ENCODE data around the gene OR6N1. TPM values are rescaled to one million over a fixed set of nuclear protein-coding genes. Genes with fewer than 3 reads are reported as not detected.

Gene OR6N1
- total RNA-seq, 3 donors from 2014 or later = not detected

GRCh38 chr1:158800526-158800925 is 28.5 kb upstream of the OR6N1 start:
- Histone ChIP-seq H3K27me3 (peaks cover 0 to 7% of the 10 kb centered on the region in 2 donors), H3K4me1 (no peaks in the 10 kb centered on the region), H3K27ac (no peak overlapping the region), H3K36me3 (no peaks in the 10 kb centered on the region), H3K4me3 (no peak overlapping the region), H3K9me3 (no peaks in the 10 kb centered on the region)
- intact Hi-C loops (cut with DNase I; ENCODE audit: low total_unique reads) = no loop called here
- TF ChIP-seq POLR2AphosphoS5 (IDR thresholded peaks at IDR 0.05) = no peak
- DNase-seq (ENCODE audit: low spot score in 2 of 2) = no peak

GRCh38 chr1:158799689-158800088 is 27.7 kb upstream of the OR6N1 start:
- DNase-seq (ENCODE audit: low spot score in 2 of 2) = no peak
- no peak overlapping the region for H3K27ac ChIP-seq
- H3K36me3 ChIP-seq = no peaks in the 10 kb centered on the region
- no peaks in the 10 kb centered on the region for H3K4me1 ChIP-seq
- H3K9me3 ChIP-seq = no peaks in the 10 kb centered on the region
- TF ChIP-seq CTCF (IDR thresholded peaks at IDR 0.05) = no peak
- no peak for TF ChIP-seq POLR2A (IDR thresholded peaks at IDR 0.05)
- no peak for TF ChIP-seq POLR2AphosphoS5 (IDR thresholded peaks at IDR 0.05)
- H3K27me3 ChIP-seq = peaks cover 0 to 3% of the 10 kb centered on the region in 2 donors
- intact Hi-C loops (cut with DNase I; ENCODE audit: low total_unique reads) = no loop called here
- no peak overlapping the region for H3K4me3 ChIP-seq

DNA sequence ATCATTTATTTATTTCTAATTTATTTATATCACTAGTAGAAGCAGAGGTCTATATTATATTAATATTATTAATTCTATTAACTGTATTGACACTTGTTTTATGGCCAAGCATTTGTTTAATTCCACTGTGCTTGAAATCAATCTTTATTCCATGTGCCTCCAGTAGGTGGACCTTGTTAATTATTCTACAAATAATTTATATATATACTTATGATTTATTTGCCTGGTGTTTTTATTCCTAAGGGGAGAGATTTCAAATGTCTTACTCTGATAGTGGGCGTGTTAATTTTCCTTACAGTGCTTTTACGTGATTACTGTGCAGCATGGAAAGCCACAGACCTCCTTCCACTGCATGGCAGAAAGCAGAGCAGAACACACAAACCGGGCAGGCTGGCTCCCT is 26.5 kb upstream of the OR6N1 start:
- no peak overlapping the region for H3K27ac ChIP-seq
- H3K36me3 ChIP-seq = no peaks in the 10 kb centered on the region
- DNase-seq (ENCODE audit: low spot score in 2 of 2) = no peak
- H3K9me3 ChIP-seq = no peaks in the 10 kb centered on the region
- intact Hi-C loops (cut with DNase I; ENCODE audit: low total_unique reads) = no loop called here
- no peaks in the 10 kb centered on the region for H3K4me1 ChIP-seq
- H3K27me3 ChIP-seq = peaks cover 0 to 3% of the 10 kb centered on the region in 2 donors
- TF ChIP-seq CTCF (IDR thresholded peaks at IDR 0.05) = no peak
- no peak for TF ChIP-seq POLR2A (IDR thresholded peaks at IDR 0.05)
- TF ChIP-seq POLR2AphosphoS5 (IDR thresholded peaks at IDR 0.05) = no peak
- no peak overlapping the region for H3K4me3 ChIP-seq

GRCh38 chr1:158794247-158794646 is 22.3 kb upstream of the OR6N1 start:
- H3K9me3 ChIP-seq = peaks cover 0 to 8% of the 10 kb centered on the region in 2 donors

DNA sequence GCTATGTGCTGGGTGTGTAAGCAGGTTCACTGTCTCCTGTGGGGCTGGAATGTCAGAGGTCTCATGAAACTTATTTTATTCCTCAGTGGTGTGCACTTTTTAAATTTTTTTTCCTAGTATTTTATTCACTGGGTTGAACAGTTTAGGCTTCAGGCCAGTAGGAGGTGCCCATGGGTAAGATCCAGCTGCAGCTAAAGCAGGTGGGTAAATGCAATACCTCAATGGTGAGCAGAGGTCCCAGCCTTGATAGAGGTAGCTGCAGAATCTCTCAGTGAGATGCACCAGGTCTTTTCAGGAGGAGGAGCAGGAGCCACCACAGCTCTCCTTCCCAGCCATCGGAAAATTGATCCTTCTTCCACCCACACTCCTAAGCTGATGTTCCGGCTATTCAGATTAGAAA is 21.6 kb upstream of the OR6N1 start:
- no peak overlapping the region for H3K4me3 ChIP-seq
- intact Hi-C loops (cut with DNase I; ENCODE audit: low total_unique reads) = no loop called here
- TF ChIP-seq POLR2A (IDR thresholded peaks at IDR 0.05) = no peak
- TF ChIP-seq POLR2AphosphoS5 (IDR thresholded peaks at IDR 0.05) = no peak
- TF ChIP-seq CTCF (IDR thresholded peaks at IDR 0.05) = no peak
- no peaks in the 10 kb centered on the region for H3K36me3 ChIP-seq
- no peak for DNase-seq (ENCODE audit: low spot score in 2 of 2)
- peaks cover 0 to 11% of the 10 kb centered on the region in 2 donors for H3K9me3 ChIP-seq
- H3K27me3 ChIP-seq = peaks cover 0 to 3% of the 10 kb centered on the region in 2 donors
- no peaks in the 10 kb centered on the region for H3K4me1 ChIP-seq
- no peak overlapping the region for H3K27ac ChIP-seq

More at GRCh38 chr1:158794247-158794646, 22.3 kb upstream of the OR6N1 start:
- DNase-seq (ENCODE audit: low spot score in 2 of 2) = no peak
- no peaks in the 10 kb centered on the region for H3K36me3 ChIP-seq
- H3K4me3 ChIP-seq = no peak overlapping the region
- peaks cover 0 to 3% of the 10 kb centered on the region in 2 donors for H3K27me3 ChIP-seq
- TF ChIP-seq CTCF (IDR thresholded peaks at IDR 0.05) = no peak
- intact Hi-C loops (cut with DNase I; ENCODE audit: low total_unique reads) = no loop called here
- no peaks in the 10 kb centered on the region for H3K4me1 ChIP-seq
- no peak overlapping the region for H3K27ac ChIP-seq

DNA sequence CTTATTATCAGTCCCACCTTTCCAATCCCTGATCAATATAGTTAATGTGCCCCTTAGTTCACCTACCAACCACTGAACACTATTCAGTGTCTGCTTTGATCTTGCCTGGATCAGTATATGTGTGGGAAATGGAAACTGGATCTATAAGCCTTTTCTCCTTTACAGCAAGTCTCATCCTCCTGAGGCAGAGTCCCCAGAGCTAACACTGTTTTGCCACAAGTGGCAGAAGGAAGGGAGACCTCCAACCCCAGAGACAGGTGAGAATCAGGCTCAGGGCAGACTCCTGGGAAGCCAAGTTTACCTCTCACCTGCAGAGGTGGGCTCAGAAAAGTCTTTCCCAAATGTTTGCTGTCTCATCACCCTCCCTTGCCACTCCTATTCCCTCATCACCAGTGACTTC is 9.1 kb upstream of the OR6N1 start, which contains the start of gene OR6N2:
Gene OR6N2, minus strand, starts transcription at position 101 of the 400 bp plus-strand sequence. CDS start 3,569 bp downstream, outside the sequence.
- Histone ChIP-seq H3K4me1 (no peaks in the 10 kb centered on the region), H3K9me3 (no peaks in the 10 kb centered on the region), H3K27ac (no peak within 1 kb of the TSS), H3K4me3 (no peak within 1 kb of the TSS), H3K27me3 (no peaks in the 10 kb centered on the region), H3K36me3 (no peaks in the 10 kb centered on the region)
- intact Hi-C loops (cut with DNase I; ENCODE audit: low total_unique reads) = no loop called here
- no peak for DNase-seq (ENCODE audit: low spot score in 2 of 2)
- TF ChIP-seq CTCF (IDR thresholded peaks at IDR 0.05) = no peak
- no peak for TF ChIP-seq POLR2AphosphoS5 (IDR thresholded peaks at IDR 0.05)
- no peak for TF ChIP-seq POLR2A (IDR thresholded peaks at IDR 0.05)
